ENCODE measurements around the gene BRSK1. TPM values are rescaled to one million over a fixed set of nuclear protein-coding genes. Genes with fewer than 3 reads are reported as not detected.
"Not testable (repeated sequence)": the region's sequence is repeated elsewhere in the genome, so short reads cannot be mapped to it uniquely, and the experiment has no call there.

BRSK1 gene
- polyA plus RNA-seq, 4 donors = 0.22 to 3.5 (median 2.7) TPM

DNA sequence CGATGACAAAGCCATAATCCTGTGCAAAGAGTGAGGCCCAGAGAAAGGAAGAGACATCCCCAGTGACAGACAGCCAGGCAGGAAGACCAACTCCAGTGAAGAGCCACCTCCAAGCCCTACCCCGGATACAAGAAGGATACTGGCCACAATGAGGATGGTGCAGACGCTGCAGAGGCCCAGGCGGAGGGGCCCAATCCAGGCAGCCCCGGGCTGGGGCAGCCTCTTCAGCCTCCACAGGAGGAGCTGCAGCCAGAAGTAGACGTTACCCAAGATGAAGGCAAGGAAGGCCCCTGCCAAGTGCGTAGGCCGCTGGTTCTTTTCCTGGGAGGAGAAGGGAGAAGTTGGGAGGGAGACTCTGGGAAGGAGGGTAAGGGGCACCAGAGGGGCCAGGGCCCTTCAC lies 32.8 kb downstream of the BRSK1 start:
- H3K27ac ChIP-seq (ENCODE audit: low read depth in 1 of 3, low read length in 2 of 3) = no peak overlapping the region
- peaks cover 0 to 84% (median 9%) of the 10 kb centered on the region in 3 donors for H3K36me3 ChIP-seq (ENCODE audit: control insufficient read depth in 3 of 3, insufficient read depth in 2 of 3, low read depth in 1 of 3, low read length in 3 of 3)
- H3K4me1 ChIP-seq (ENCODE audit: control insufficient read depth in 3 of 3, insufficient read depth in 2 of 3, low read depth in 1 of 3, low read length in 2 of 3) = peaks cover 0 to 17% (median 0%) of the 10 kb centered on the region in 3 donors
- no peak for DNase-seq
- peaks cover 0 to 10% of the 10 kb centered on the region in 2 donors for H3K9me3 ChIP-seq (ENCODE audit: control insufficient read depth in 2 of 2, insufficient read depth in 1 of 2, low read depth in 1 of 2, low read length in 1 of 2)
- WGBS, 3 donors = 85 to 94% (median 91%) methylated on average over 8 of the region's 8 CpGs
- no peak overlapping the region for H3K4me3 ChIP-seq (ENCODE audit: low read depth in 1 of 3, low read length in 3 of 3)
- H3K27me3 ChIP-seq (ENCODE audit: control insufficient read depth in 3 of 3, insufficient read depth in 3 of 3, low read length in 3 of 3) = peaks cover 0 to 3% (median 0%) of the 10 kb centered on the region in 3 donors
- no peak for FAIRE-seq

DNA sequence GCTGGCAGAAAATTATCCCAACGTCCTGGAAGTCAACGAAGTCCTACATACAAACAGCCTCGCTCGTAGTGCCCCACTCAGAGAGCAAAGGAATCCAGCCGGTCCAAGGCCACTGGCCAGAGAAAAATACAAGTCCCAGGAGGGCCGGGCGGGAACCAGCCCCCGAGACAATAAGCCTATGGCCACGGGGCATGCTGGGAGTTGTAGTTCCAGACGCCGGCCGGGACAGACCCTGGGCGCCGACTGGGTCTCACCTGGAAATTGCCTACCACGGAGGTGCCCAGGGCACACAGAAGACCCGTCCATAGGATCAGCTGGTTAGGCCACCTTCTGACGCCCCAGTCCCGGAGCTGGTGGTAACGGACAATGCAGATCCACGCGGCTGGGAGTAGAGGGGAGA lies 36.0 kb downstream of the BRSK1 start:
- no peak for FAIRE-seq
- peak; percentile 36 to 60 for DNase-seq
- peaks cover 0 to 16% of the 10 kb centered on the region in 2 donors for H3K9me3 ChIP-seq (ENCODE audit: control insufficient read depth in 2 of 2, insufficient read depth in 1 of 2, low read depth in 1 of 2, low read length in 1 of 2)
- peak overlapping the region in 1 of 3 donors; percentile 17 for H3K27ac ChIP-seq (ENCODE audit: low read depth in 1 of 3, low read length in 2 of 3)
- peaks cover 0 to 35% (median 0%) of the 10 kb centered on the region in 3 donors for H3K4me1 ChIP-seq (ENCODE audit: control insufficient read depth in 3 of 3, insufficient read depth in 2 of 3, low read depth in 1 of 3, low read length in 2 of 3)
- H3K27me3 ChIP-seq (ENCODE audit: control insufficient read depth in 3 of 3, insufficient read depth in 3 of 3, low read length in 3 of 3) = peaks cover 0 to 3% (median 0%) of the 10 kb centered on the region in 3 donors
- H3K36me3 ChIP-seq (ENCODE audit: control insufficient read depth in 3 of 3, insufficient read depth in 2 of 3, low read depth in 1 of 3, low read length in 3 of 3) = peaks cover 0 to 56% (median 9%) of the 10 kb centered on the region in 3 donors
- WGBS, 3 donors = 39 to 51% (median 46%) methylated on average over 21 of the region's 21 CpGs
- peak overlapping the region in 2 of 3 donors; percentile 59 to 77 for H3K4me3 ChIP-seq (ENCODE audit: low read depth in 1 of 3, low read length in 3 of 3)

DNA sequence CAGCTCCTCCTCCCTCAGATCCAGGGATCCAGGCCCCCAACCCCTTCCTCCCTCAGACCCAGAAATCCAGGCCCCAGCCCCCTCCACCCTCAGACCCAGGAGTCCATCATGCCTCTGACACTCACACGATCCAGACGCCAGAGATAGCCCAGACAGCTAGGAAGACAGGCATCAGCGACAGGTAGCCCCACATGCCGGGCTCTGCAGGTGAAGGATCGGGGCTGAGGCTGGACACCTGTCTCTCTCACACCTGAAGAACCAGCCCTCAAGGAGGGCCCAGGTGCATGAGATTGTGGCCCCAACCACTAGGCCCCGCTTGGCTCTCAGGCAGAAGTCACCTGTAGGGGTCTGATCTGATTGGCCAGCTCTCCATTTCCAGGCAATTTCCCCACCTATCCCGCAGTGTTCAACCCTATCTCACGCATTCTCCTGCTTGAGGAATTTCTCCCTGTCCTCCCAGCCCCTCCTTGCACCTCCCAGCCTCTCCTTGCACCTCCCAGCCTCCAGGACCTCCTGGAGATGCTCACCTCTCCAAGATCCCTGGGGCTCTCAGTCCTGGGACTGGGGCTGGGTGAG lies 37.1 kb downstream of the BRSK1 start:
- 34 to 60% (median 47%) methylated on average over 8 of the region's 8 CpGs for WGBS, 3 donors
- Histone ChIP-seq H3K36me3 (ENCODE audit: control insufficient read depth in 3 of 3, insufficient read depth in 2 of 3, low read depth in 1 of 3, low read length in 3 of 3) (peaks cover 0 to 46% (median 8%) of the 10 kb centered on the region in 3 donors), H3K4me3 (ENCODE audit: low read depth in 1 of 3, low read length in 3 of 3) (peak overlapping the region in 2 of 3 donors; percentile 59 to 77), H3K27ac (ENCODE audit: low read depth in 1 of 3, low read length in 2 of 3) (peak overlapping the region; percentile 81 to 92 (median 88)), H3K9me3 (ENCODE audit: control insufficient read depth in 2 of 2, insufficient read depth in 1 of 2, low read depth in 1 of 2, low read length in 1 of 2) (peaks cover 0 to 15% of the 10 kb centered on the region in 2 donors), H3K27me3 (ENCODE audit: control insufficient read depth in 3 of 3, insufficient read depth in 3 of 3, low read length in 3 of 3) (peaks cover 0 to 3% (median 0%) of the 10 kb centered on the region in 3 donors), H3K4me1 (ENCODE audit: control insufficient read depth in 3 of 3, insufficient read depth in 2 of 3, low read depth in 1 of 3, low read length in 2 of 3) (peaks cover 0 to 35% (median 0%) of the 10 kb centered on the region in 3 donors)
- DNase-seq (no peak), FAIRE-seq (no peak)

DNA sequence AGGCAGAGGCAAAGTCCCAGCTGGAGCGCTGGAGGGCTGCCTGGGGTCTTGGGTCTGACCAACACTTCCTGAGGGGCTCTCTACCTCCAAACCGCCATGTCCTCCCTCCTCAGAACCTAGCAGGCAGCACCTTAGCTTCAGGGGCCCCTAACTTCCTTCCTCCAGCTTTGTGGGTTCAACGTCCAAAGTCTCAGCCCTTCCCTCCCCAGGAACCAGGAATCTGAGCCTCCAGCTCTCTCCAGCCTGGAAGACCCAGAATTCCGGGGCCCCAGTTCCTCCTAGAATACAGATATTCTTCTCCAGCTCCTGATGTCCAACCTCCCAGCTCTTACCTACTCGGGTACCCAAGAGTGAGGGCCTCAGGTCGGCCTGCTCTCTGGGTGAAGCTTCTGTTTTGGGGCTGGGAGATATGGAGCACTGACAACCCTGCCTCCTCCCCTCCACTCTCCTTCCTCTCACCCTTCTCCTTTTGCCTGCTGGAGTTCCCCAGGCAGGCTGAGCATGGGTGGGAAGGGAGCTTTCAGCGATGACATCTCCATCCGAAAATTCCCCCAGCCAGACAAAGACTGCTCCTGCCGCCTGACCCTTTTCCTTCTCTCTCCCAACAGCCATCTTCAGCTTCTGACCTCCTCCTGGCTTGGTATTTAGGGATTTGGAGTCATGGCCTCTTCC lies 37.8 kb downstream of the BRSK1 start:
- DNase-seq (peak; percentile 90 to 93), FAIRE-seq (no peak)
- Histone ChIP-seq H3K36me3 (ENCODE audit: control insufficient read depth in 3 of 3, insufficient read depth in 2 of 3, low read depth in 1 of 3, low read length in 3 of 3) (peaks cover 0 to 40% (median 4%) of the 10 kb centered on the region in 3 donors), H3K27ac (ENCODE audit: low read depth in 1 of 3, low read length in 2 of 3) (peak overlapping the region; percentile 81 to 92 (median 88)), H3K27me3 (ENCODE audit: control insufficient read depth in 3 of 3, insufficient read depth in 3 of 3, low read length in 3 of 3) (peaks cover 0 to 3% (median 0%) of the 10 kb centered on the region in 3 donors), H3K4me3 (ENCODE audit: low read depth in 1 of 3, low read length in 3 of 3) (peak overlapping the region in 2 of 3 donors; percentile 59 to 77), H3K9me3 (ENCODE audit: control insufficient read depth in 2 of 2, insufficient read depth in 1 of 2, low read depth in 1 of 2, low read length in 1 of 2) (peaks cover 0 to 8% of the 10 kb centered on the region in 2 donors), H3K4me1 (ENCODE audit: control insufficient read depth in 3 of 3, insufficient read depth in 2 of 3, low read depth in 1 of 3, low read length in 2 of 3) (peaks cover 0 to 35% (median 0%) of the 10 kb centered on the region in 3 donors)
- 29 to 48% (median 34%) methylated on average over 9 of the region's 9 CpGs for WGBS, 3 donors

DNA sequence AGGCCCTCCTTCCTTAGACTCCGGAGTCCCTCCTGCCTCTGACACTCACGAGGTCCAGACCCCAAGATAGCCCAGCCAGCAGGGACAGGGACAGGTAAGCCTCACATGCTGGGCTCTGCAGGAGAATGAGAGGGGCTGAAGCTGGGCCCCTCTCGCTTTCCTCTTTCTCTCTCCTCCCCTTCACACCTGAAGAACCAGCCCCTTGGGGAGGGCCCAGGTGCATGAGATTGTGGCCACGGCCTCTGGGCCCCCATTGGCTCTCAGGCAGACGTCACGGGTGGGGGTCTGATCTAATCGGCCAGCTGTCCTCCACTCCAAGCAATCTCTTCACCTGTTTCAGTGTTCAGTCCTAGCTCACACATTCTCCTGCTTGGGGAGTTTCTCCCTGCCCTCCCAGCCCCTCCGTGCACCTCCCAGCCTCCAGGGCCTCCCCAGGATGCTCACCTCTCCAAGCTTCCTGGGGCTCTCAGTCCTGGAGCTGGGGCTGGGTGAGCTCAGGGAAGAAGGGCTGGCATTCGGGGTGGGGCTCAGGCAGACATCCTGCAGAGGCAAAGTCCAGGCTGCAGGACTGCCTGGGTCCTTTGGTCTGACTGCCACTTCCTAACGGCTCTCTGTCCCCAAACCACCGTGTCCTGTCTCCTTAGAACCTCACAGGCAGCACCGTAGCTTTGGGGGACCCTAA lies 38.5 kb downstream of the BRSK1 start:
- Histone ChIP-seq H3K4me1 (ENCODE audit: control insufficient read depth in 3 of 3, insufficient read depth in 2 of 3, low read depth in 1 of 3, low read length in 2 of 3) (peaks cover 0 to 36% (median 0%) of the 10 kb centered on the region in 3 donors), H3K27me3 (ENCODE audit: control insufficient read depth in 3 of 3, insufficient read depth in 3 of 3, low read length in 3 of 3) (peaks cover 0 to 3% (median 0%) of the 10 kb centered on the region in 3 donors), H3K36me3 (ENCODE audit: control insufficient read depth in 3 of 3, insufficient read depth in 2 of 3, low read depth in 1 of 3, low read length in 3 of 3) (peaks cover 0 to 32% (median 2%) of the 10 kb centered on the region in 3 donors), H3K4me3 (ENCODE audit: low read depth in 1 of 3, low read length in 3 of 3) (peak overlapping the region in 2 of 3 donors; percentile 59 to 77), H3K27ac (ENCODE audit: low read depth in 1 of 3, low read length in 2 of 3) (peak overlapping the region; percentile 81 to 92 (median 88)), H3K9me3 (ENCODE audit: control insufficient read depth in 2 of 2, insufficient read depth in 1 of 2, low read depth in 1 of 2, low read length in 1 of 2) (peaks cover 0 to 5% of the 10 kb centered on the region in 2 donors)
- FAIRE-seq (no peak), DNase-seq (peak; percentile 85 to 92)
- 48 to 62% (median 60%) methylated on average over 11 to 12 of the region's 12 CpGs for WGBS, 3 donors

DNA sequence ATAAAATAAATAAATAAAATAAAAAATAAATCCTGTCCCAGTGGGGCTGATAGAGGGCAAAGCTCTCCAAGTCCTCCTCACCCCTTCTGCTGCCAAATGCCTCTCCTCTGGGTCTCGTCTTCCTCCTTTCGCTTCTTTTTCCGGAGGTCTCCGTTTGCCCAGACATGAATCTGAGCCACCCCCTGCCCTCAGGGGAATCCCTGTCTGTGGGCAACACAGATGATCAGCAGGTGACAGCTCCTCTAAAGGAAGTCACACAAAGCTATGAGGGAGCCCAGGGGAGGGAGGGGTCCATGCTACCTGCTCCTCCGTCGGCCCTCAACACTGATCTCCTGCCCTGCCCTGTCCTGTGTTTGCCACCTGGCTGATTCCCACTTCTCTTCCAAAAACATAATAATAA lies 40.9 kb downstream of the BRSK1 start:
- FAIRE-seq (no peak), DNase-seq (no peak)
- peaks cover 0 to 38% (median 0%) of the 10 kb centered on the region in 3 donors for H3K4me1 ChIP-seq (ENCODE audit: control insufficient read depth in 3 of 3, insufficient read depth in 2 of 3, low read depth in 1 of 3, low read length in 2 of 3)
- peaks cover 0 to 5% of the 10 kb centered on the region in 2 donors for H3K9me3 ChIP-seq (ENCODE audit: control insufficient read depth in 2 of 2, insufficient read depth in 1 of 2, low read depth in 1 of 2, low read length in 1 of 2)
- H3K36me3 ChIP-seq (ENCODE audit: control insufficient read depth in 3 of 3, insufficient read depth in 2 of 3, low read depth in 1 of 3, low read length in 3 of 3) = peaks cover 0 to 11% (median 1%) of the 10 kb centered on the region in 3 donors
- WGBS, 3 donors = 79 to 93% (median 91%) methylated on average over 6 of the region's 6 CpGs
- peaks cover 0 to 3% (median 0%) of the 10 kb centered on the region in 3 donors for H3K27me3 ChIP-seq (ENCODE audit: control insufficient read depth in 3 of 3, insufficient read depth in 3 of 3, low read length in 3 of 3)
- H3K27ac ChIP-seq (ENCODE audit: low read depth in 1 of 3, low read length in 2 of 3) = peak overlapping the region in 1 of 3 donors; percentile 55
- H3K4me3 ChIP-seq (ENCODE audit: low read depth in 1 of 3, low read length in 3 of 3) = no peak overlapping the region

DNA sequence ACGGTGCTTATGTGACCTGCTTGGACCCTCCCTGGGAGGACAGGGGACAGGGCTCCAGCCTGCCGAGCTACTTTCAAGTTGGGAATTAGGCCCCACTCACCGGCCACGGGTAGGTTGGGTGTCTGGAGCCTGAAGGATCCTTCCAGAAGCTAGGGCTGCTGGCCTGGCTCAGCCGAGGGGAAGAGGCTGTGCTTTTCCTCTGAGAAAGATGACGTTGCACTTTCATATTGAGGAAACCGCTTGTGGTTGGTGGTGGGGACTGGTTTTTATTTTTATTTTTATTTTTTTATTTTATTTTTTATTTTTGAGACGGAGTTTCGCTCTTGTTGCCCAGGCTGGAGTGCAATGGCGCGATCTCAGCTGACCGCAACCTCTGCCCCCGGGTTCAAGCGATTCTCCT lies 41.4 kb downstream of the BRSK1 start, which contains the start of gene TMEM150B:
TMEM150B (minus strand) TSS at position 170 of the 400 bp plus-strand sequence. CDS start 4,305 bp downstream, outside the sequence.
- Histone ChIP-seq H3K4me1 (ENCODE audit: control insufficient read depth in 3 of 3, insufficient read depth in 2 of 3, low read depth in 1 of 3, low read length in 2 of 3) (peaks cover 0 to 34% (median 0%) of the 10 kb centered on the region in 3 donors), H3K27me3 (ENCODE audit: control insufficient read depth in 3 of 3, insufficient read depth in 3 of 3, low read length in 3 of 3) (no peaks in the 10 kb centered on the region), H3K27ac (ENCODE audit: low read depth in 1 of 3, low read length in 2 of 3) (peak within 1 kb of the TSS in 1 of 3 donors; percentile 55), H3K4me3 (ENCODE audit: low read depth in 1 of 3, low read length in 3 of 3) (no peak within 1 kb of the TSS), H3K9me3 (ENCODE audit: control insufficient read depth in 2 of 2, insufficient read depth in 1 of 2, low read depth in 1 of 2, low read length in 1 of 2) (peaks cover 0 to 5% of the 10 kb centered on the region in 2 donors), H3K36me3 (ENCODE audit: control insufficient read depth in 3 of 3, insufficient read depth in 2 of 3, low read depth in 1 of 3, low read length in 3 of 3) (peaks cover 0 to 6% (median 0%) of the 10 kb centered on the region in 3 donors)
- DNase-seq (no peak), FAIRE-seq (no peak)
- 74 to 84% (median 80%) methylated on average over 14 of the region's 14 CpGs for WGBS, 3 donors

DNA sequence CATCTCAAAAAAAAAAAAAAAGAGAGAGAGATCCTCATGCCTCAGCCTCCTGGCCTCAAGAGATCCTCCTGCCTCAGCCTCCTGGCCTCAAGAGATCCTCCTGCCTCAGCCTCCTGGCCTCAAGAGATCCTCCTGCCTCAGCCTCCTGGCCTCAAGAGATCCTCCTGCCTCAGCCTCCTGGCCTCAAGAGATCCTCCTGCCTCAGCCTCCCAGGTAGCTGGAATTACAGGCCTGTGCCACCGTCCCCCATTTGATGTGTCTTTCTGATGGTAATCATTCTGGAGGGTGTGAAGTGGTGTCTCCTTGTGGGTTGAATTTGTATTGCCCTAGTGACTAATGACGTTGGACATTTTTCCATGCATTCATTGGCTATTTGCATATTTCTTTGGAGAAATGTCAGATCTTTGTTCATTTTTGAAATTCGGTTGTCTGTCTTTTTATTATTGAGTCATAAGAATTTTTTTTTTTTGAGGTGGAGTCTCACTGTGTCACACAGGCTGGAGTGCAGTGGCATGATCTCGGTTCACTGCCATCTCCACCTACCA lies 45.0 kb downstream of the BRSK1 start:
- H3K36me3 ChIP-seq (ENCODE audit: control insufficient read depth in 3 of 3, insufficient read depth in 2 of 3, low read depth in 1 of 3, low read length in 3 of 3); H3K9me3 ChIP-seq (ENCODE audit: control insufficient read depth in 2 of 2, insufficient read depth in 1 of 2, low read depth in 1 of 2, low read length in 1 of 2); H3K27me3 ChIP-seq (ENCODE audit: control insufficient read depth in 3 of 3, insufficient read depth in 3 of 3, low read length in 3 of 3); FAIRE-seq; H3K27ac ChIP-seq (ENCODE audit: low read depth in 1 of 3, low read length in 2 of 3); H3K4me3 ChIP-seq (ENCODE audit: low read depth in 1 of 3, low read length in 3 of 3): not testable (repeated sequence)
- WGBS, 3 donors = 52 to 74% (median 57%) methylated on average over 4 of the region's 4 CpGs
- H3K4me1 ChIP-seq (ENCODE audit: control insufficient read depth in 3 of 3, insufficient read depth in 2 of 3, low read depth in 1 of 3, low read length in 2 of 3) = peaks cover 0 to 15% (median 0%) of the 10 kb centered on the region in 3 donors
- DNase-seq = peak in 1 of 2 donors; percentile 41
